Coronary artery (tissue), 2 donors: ENCODE data around the gene RTL5.

ENCODE experiments used
- DNase-seq: peaks from one replicate; pipeline ENCODE4 v3.0.0-alpha.2; 2017; ENCODE audit warnings: low spot score
- H3K27ac ChIP-seq, 2 donors: fragments of 200-600 bp; sonication (generic); one replicate each; pipeline ENCODE4 v1.5.1; 2016 to 2019
- H3K4me3 ChIP-seq: fragments of 200-600 bp; sonication (generic); 2 replicates; pipeline ENCODE4 v1.5.1; 2016; ENCODE audit warnings: mild to moderate bottlenecking, moderate library complexity
- TF ChIP-seq, protein P1 (sequence below): fragments of 200-600 bp; sonication (generic); IDR thresholded peaks from one replicate; pipeline ENCODE4 v1.5.1; 2019; ENCODE audit warnings: antibody characterized with exemption

RTL5 gene

DNA sequence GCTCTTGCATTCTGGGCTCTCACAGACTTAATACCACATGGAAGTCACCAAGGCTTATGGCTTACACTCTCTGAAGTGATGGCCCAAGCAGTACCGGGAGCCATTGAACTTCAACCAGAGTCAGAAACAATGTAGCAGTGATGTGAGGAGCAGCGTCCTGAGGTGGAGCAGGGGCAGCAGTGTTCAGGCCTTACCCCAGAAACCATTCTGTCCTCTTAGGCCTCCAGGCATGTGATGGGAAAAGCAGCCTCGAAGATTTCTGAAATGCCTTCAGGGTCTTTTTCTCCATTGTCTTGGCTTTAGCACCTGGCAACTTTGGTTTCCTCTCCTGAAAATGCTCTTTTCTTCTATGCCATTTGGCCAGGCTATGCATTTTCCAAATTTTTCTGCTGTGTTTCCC, 27.1 kb upstream of the RTL5 start:
- DNase-seq, result no peak
- no peak overlapping the region for H3K4me3 ChIP-seq
- no peak overlapping the region for H3K27ac ChIP-seq
- TF ChIP-seq, protein P1, sequence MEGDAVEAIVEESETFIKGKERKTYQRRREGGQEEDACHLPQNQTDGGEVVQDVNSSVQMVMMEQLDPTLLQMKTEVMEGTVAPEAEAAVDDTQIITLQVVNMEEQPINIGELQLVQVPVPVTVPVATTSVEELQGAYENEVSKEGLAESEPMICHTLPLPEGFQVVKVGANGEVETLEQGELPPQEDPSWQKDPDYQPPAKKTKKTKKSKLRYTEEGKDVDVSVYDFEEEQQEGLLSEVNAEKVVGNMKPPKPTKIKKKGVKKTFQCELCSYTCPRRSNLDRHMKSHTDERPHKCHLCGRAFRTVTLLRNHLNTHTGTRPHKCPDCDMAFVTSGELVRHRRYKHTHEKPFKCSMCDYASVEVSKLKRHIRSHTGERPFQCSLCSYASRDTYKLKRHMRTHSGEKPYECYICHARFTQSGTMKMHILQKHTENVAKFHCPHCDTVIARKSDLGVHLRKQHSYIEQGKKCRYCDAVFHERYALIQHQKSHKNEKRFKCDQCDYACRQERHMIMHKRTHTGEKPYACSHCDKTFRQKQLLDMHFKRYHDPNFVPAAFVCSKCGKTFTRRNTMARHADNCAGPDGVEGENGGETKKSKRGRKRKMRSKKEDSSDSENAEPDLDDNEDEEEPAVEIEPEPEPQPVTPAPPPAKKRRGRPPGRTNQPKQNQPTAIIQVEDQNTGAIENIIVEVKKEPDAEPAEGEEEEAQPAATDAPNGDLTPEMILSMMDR, result no peak

GRCh38 chrX:72146527-72146926, 14.8 kb upstream of the RTL5 start:
- no peak overlapping the region for H3K27ac ChIP-seq
- no peak overlapping the region for H3K4me3 ChIP-seq
- TF ChIP-seq, protein P1, result no peak
- DNase-seq, result no peak

- TF ChIP-seq, protein P1, result no peak
- H3K4me3 ChIP-seq, result no peak overlapping the region
- no peak overlapping the region for H3K27ac ChIP-seq
- no peak for DNase-seq
These were observed 13.5 kb upstream of the RTL5 start for GRCh38 chrX:72145181-72145580.

- TF ChIP-seq, protein P1, result no peak
- DNase-seq, result no peak
- no peak overlapping the region for H3K4me3 ChIP-seq
- H3K27ac ChIP-seq, result no peak overlapping the region
These were observed 11.8 kb upstream of the RTL5 start for GRCh38 chrX:72143609-72143907.

DNA sequence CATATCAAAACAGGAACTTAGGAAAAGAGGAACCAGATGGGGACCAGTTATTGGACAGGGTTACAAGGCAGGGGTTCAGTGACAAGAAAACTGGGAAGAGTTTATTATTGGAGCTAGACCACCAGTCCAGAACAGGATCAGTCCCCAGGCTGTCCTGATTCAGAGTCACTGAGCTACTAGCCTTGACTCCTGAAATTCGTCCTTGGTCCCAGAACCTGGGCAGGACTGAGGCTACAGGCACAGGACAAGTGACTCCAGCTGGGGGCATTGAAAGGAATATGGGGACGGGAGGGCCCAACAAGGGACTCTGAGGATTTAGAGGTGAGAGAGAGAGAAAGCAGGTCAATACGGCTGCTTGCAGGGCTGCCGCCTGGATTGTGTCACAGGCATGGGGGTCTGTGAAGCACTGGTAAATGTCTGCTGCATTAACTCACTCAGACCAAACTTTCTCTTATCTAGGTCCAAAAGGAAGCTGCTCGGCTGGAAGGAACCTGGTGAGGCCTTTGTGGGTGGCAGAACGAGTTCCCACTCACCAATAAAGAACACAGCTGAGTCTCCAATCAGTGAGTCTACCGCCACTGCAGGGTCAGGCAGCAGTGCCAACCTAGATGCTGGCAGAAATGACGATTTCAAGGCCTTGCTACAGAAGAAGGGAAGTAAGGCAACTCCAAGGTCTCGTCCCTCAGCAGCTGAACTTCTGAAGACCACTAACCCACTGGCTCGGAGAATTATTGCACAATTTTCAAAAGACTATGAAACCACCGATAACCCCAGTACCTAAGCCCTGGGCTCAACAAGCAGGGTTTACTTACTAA, 11.3 kb upstream of the RTL5 start:
- Histone ChIP-seq H3K27ac (no peak overlapping the region), H3K4me3 (no peak overlapping the region)
- TF ChIP-seq, protein P1, result no peak
- DNase-seq, result no peak

DNA sequence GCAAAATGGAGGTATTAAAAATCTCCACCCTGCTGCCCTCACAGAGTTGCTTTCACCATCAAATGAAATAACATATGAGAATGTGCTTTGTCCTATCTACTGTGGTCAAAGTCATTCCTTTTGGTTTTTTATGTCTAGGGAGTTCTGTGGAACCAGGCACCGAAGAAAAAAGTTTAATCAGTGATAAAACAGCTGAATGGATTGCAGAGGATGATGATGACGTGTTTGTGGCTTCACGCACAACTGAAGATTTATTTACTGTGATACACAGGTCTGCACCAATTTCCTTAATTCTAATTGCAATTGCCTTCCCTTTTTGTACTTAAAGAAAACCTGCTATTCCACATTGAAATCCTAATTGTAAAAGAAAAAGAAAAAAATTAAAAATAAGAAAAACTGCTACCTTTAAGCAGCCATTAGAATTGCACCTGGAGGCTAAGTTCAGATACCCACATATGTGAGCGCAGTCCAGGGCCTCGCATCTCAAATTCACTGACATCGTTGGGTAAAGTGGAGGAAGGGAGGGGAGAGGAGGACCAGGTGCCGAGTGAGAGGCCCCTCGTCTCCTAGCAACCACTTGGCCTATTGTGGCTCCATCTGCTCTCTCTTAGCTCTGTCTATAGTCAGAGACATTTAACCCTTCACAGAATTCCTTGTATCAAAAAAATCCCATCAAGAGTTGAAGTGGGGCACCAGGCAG, 10.5 kb upstream of the RTL5 start:
- no peak overlapping the region for H3K4me3 ChIP-seq
- TF ChIP-seq, protein P1, result no peak
- no peak overlapping the region for H3K27ac ChIP-seq
- DNase-seq, result no peak
